OCI-LY1 (cell line): ENCODE data around the gene MEG3.

ENCODE experiments used
- H2AFZ ChIP-seq: fragments of 200-600 bp; sonication (generic), shearing (Covaris generic); 2 replicates; pipeline ENCODE4 v1.6.0; 2014; ENCODE audit warnings: antibody characterized with exemption, mild to moderate bottlenecking, low read length
- H3F3A ChIP-seq: fragments of 200-600 bp; sonication (generic), shearing (Covaris generic); 2 replicates; pipeline ENCODE4 v1.6.0; 2014; ENCODE audit warnings: mild to moderate bottlenecking, antibody characterized with exemption, low read length, moderate library complexity; ENCODE audit not compliant: insufficient read depth
- H3K27ac ChIP-seq: fragments of 200-600 bp; sonication (generic); 2 replicates; pipeline ENCODE4 v1.5.1; 2014; ENCODE audit warnings: low read length, mixed run types, mild to moderate bottlenecking, low read depth; ENCODE audit not compliant: poor library complexity, severe bottlenecking
- H3K27me3 ChIP-seq: fragments of 200-600 bp; sonication (generic); 2 replicates; pipeline ENCODE4 v1.6.0; 2014; ENCODE audit warnings: antibody characterized with exemption, mild to moderate bottlenecking, low read length, moderate library complexity; ENCODE audit not compliant: insufficient read depth
- H3K36me3 ChIP-seq: fragments of 200-600 bp; sonication (generic); 2 replicates; pipeline ENCODE4 v1.6.1; 2014; ENCODE audit warnings: mild to moderate bottlenecking, antibody characterized with exemption, low read length, moderate library complexity, mixed read lengths; ENCODE audit not compliant: insufficient read depth
- H3K4me1 ChIP-seq: fragments of 200-600 bp; sonication (generic); 2 replicates; pipeline ENCODE4 v1.5.1; 2014; ENCODE audit warnings: mild to moderate bottlenecking, low read length, moderate library complexity; ENCODE audit not compliant: insufficient read depth, severe bottlenecking
- H3K4me2 ChIP-seq: fragments of 200-600 bp; sonication (generic), shearing (Covaris generic); 2 replicates; pipeline ENCODE4 v1.6.1; 2014; ENCODE audit warnings: low read length
- H3K4me3 ChIP-seq: fragments of 200-600 bp; sonication (generic); 2 replicates; pipeline ENCODE4 v1.5.1; 2014; ENCODE audit warnings: low read length, low read depth, mild to moderate bottlenecking, mixed read lengths; ENCODE audit not compliant: poor library complexity, severe bottlenecking
- H3K79me2 ChIP-seq: fragments of 200-600 bp; shearing (Covaris generic); 2 replicates; pipeline ENCODE4 v1.6.1; 2016; ENCODE audit warnings: mixed run types, low read length, mixed read lengths; ENCODE audit not compliant: insufficient read depth
- H3K9ac ChIP-seq: fragments of 200-600 bp; sonication (generic), shearing (Covaris generic); 2 replicates; pipeline ENCODE4 v1.6.1; 2014; ENCODE audit warnings: mild to moderate bottlenecking, low read length, mixed read lengths
- H3K9me2 ChIP-seq: fragments of 200-600 bp; sonication (generic), shearing (Covaris generic); 2 replicates; pipeline ENCODE4 v1.6.1; 2014; ENCODE audit warnings: low read depth, mild to moderate bottlenecking, low read length, mixed read lengths
- H3K9me3 ChIP-seq: fragments of 200-600 bp; shearing (Covaris generic); 2 replicates; pipeline ENCODE4 v1.6.1; 2014; ENCODE audit warnings: low read length, mixed read lengths
- H4K20me1 ChIP-seq: fragments of 200-600 bp; sonication (generic), shearing (Covaris generic); 2 replicates; pipeline ENCODE4 v1.6.0; 2016; ENCODE audit warnings: mild to moderate bottlenecking, low read length; ENCODE audit not compliant: insufficient read depth
- CTCF ChIP-seq: fragments of 200-600 bp; sonication (generic), shearing (Covaris generic); IDR thresholded peaks from 2 replicates; pipeline ENCODE4 v1.5.1; 2017; ENCODE audit warnings: mild to moderate bottlenecking, antibody characterized with exemption, low read length, moderate library complexity, mixed read lengths
- EZH2 ChIP-seq: fragments of 200-600 bp; sonication (generic), shearing (Covaris generic); IDR thresholded peaks from 2 replicates; pipeline ENCODE4 v1.8.0; 2017; ENCODE audit warnings: borderline replicate concordance, mixed run types, mild to moderate bottlenecking, antibody characterized with exemption, low read length, moderate library complexity, mixed read lengths

MEG3 gene

DNA sequence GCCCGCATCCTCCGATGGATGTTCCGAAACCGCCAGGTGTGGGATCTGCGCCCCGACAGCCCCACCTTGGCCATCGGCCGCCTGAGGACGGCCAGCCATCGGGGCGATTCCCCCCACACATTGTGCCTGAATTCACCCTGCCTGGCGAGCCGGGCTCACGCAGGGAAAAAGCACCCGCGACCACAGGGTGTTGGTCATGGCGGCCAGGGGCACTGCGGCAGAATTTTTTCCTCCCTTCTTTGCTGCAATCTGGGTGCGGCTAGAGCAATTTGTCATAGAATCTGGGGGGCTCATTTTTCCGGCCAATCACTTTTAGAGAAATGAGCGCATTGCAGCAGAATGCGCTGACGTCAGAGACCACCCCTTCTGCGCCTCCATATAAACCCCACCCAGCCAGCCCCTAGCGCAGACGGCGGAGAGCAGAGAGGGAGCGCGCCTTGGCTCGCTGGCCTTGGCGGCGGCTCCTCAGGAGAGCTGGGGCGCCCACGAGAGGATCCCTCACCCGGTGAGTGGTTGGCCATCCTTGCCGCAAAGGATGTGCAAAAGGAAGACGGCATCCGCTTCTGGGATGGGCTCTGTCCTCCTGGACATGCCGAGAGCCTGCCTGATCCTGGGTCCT lies at the start of gene MEG3:
Gene MEG3, plus strand, starts transcription at position 406 of the 619 bp plus-strand sequence.
- Histone ChIP-seq H3K9me2 (no peaks in the 10 kb centered on the region), H3K9me3 (no peaks in the 10 kb centered on the region), H3K79me2 (no peaks in the 10 kb centered on the region), H3K4me2 (no peak within 1 kb of the TSS), H3K4me1 (no peaks in the 10 kb centered on the region), H3K4me3 (no peak within 1 kb of the TSS), H3F3A (no peaks in the 10 kb centered on the region), H4K20me1 (no peaks in the 10 kb centered on the region), H3K27ac (no peak within 1 kb of the TSS), H3K27me3 (no peaks in the 10 kb centered on the region), H3K9ac (no peak within 1 kb of the TSS), H2AFZ (no peak within 1 kb of the TSS), H3K36me3 (no peaks in the 10 kb centered on the region)
- no peak for TF ChIP-seq EZH2
- TF ChIP-seq CTCF: no peak

DNA sequence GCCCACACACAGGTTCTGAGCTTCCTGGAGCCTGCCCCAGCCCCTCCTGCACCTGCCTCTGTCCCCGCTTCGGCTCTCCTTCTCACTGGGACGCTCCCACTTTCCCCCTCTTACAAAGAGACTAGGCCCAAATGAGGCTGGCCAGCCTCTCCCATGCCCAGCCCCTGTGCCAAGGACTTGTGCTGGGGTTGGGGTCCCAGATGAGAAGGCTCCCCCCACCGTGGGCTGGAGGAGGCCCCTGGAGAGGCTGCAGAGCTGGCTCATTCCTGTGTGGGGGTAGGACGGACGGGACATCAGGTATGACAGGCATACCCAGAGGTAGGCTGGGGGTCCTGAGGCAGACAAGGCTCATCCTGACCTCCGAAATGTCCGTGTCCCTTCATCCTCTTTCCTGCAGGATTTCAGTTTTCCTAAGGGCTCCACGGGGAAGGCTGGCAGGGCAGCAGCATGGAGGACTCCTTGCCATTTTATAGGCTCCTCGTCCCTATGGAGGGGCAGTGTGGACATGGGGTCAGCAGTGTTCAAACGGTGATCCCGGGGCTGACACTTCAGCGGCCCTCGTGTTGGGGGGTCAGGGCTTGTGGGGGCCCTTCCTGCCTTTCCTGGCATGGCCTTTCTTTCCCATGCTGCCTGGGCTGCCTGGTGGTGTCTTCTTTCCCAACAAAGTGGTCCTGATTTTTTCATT lies 49.1 kb upstream of the MEG3 start:
- Histone ChIP-seq H3K9me3 (no peaks in the 10 kb centered on the region), H3K79me2 (no peaks in the 10 kb centered on the region), H3F3A (no peaks in the 10 kb centered on the region)

GRCh38 chr14:100777366-100777817 lies 48.5 kb upstream of the MEG3 start:
- Histone ChIP-seq H3K9ac (no peak overlapping the region), H3K4me2 (no peak overlapping the region), H3K9me2 (no peaks in the 10 kb centered on the region), H4K20me1 (no peaks in the 10 kb centered on the region), H3K9me3 (no peaks in the 10 kb centered on the region), H3K36me3 (no peaks in the 10 kb centered on the region), H3K27me3 (peaks cover 6% of the 10 kb centered on the region; the same call in 1 of the 2 replicates), H3K27ac (no peak overlapping the region), H3K4me1 (no peaks in the 10 kb centered on the region), H3F3A (no peaks in the 10 kb centered on the region), H3K79me2 (no peaks in the 10 kb centered on the region), H2AFZ (no peak overlapping the region), H3K4me3 (no peak overlapping the region)
- no peak for TF ChIP-seq CTCF
- no peak for TF ChIP-seq EZH2

More for the DNA sequence above, 49.1 kb upstream of the MEG3 start:
- H3K4me1 ChIP-seq: no peaks in the 10 kb centered on the region
- TF ChIP-seq EZH2 (no peak), CTCF (no peak)
- H3K27me3 ChIP-seq: peaks cover 6% of the 10 kb centered on the region; the same call in 1 of the 2 replicates
- no peak overlapping the region for H3K9ac ChIP-seq
- no peaks in the 10 kb centered on the region for H3K36me3 ChIP-seq
- H3K27ac ChIP-seq: no peak overlapping the region
- H3K4me3 ChIP-seq: no peak overlapping the region
- no peak overlapping the region for H3K4me2 ChIP-seq
- no peaks in the 10 kb centered on the region for H3K9me2 ChIP-seq
- no peaks in the 10 kb centered on the region for H4K20me1 ChIP-seq
- H2AFZ ChIP-seq: no peak overlapping the region
